ENCODE data around the gene PCIF1. TPM values are rescaled to one million over a fixed set of nuclear protein-coding genes. Genes with fewer than 3 reads are reported as not detected.

PCIF1 gene
- total RNA-seq, result 95.3 TPM
- 10 to 100 TPM; 82.0 to 93.6 (median 91.8) TPM for polyA plus RNA-seq

DNA sequence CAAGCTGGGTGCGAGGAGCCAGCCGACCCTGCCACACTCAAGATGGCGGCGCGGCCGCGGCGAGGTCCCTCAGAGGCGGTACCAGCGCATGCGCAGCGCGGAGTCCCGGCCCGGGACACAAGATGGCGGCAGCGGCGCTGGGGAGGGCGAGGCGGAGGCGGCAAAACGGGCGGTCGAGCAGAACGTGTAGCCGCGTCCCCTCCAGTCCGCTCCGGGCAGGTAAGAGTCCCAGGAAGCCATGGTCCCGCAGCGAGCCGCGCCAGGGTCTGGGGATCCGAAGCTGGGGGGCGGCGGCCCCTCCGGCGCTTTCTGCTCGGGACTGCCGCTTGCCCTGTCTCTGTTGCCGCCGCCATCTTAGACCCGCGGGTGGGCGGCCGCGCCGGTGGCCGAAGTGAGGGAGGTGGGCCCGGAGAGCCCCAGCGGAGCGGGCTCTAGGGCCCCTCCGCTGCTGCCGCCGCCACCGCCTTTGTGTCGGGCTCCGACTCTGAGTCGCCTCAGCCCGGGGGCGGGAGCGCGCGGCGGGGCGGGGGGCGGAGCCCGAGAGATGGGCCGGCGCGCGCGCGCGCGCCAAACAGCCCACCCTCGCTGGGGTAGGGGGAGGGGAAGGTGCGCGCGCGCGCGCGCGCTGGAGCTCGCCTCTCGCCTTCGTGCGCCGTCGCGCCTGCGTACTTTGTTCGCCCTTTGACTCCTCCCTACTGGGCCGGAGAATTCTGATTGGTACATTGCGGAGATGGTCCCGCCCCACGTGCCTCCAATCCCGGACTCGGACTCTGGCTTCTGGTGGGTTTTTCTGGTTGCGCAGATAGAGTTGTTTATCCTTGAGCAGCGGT lies at the start of gene PCIF1:
Gene PCIF1, plus strand, starts transcription at position 98 of the 830 bp plus-strand sequence. CDS start 4,317 bp downstream, outside the sequence.
- peak within 1 kb of the TSS; percentile 99 for H3K27ac ChIP-seq (ENCODE audit: insufficient read depth, low read length, poor library complexity, severe bottlenecking)
- Mint-ChIP-seq H3K4me1 (peaks cover 10 to 38% (median 26%) of the 10 kb centered on the region in 4 donors), H3K4me3 (peak within 1 kb of the TSS; percentile 90 to 98 (median 97)), H3K27me3 (no peaks in the 10 kb centered on the region), H3K36me3 (peaks cover 22% of the 10 kb centered on the region), H3K27ac (peak within 1 kb of the TSS; percentile 97 to 99 (median 98)), H3K9me3 (no peaks in the 10 kb centered on the region)
- H3K4me1 ChIP-seq (ENCODE audit: control insufficient read depth, insufficient read depth, low read length, poor library complexity, severe bottlenecking), result peaks cover 39% of the 10 kb centered on the region
- DNase-seq, result peak; percentile 96 to 99 (median 98)
- ATAC-seq (ENCODE audit: low read depth in 2 of 2), result peak; percentile 78 to 82
- peaks cover 26% of the 10 kb centered on the region for H3K36me3 ChIP-seq (ENCODE audit: control insufficient read depth, insufficient read depth, low read length)
- peak within 1 kb of the TSS; percentile 98 for H3K4me3 ChIP-seq (ENCODE audit: low read depth, low read length)
- H3K9me3 ChIP-seq (ENCODE audit: control insufficient read depth in 2 of 2, low read length in 2 of 2), result no peaks in the 10 kb centered on the region
- H3K27me3 ChIP-seq (ENCODE audit: control insufficient read depth, insufficient read depth, low read length), result no peaks in the 10 kb centered on the region

DNA sequence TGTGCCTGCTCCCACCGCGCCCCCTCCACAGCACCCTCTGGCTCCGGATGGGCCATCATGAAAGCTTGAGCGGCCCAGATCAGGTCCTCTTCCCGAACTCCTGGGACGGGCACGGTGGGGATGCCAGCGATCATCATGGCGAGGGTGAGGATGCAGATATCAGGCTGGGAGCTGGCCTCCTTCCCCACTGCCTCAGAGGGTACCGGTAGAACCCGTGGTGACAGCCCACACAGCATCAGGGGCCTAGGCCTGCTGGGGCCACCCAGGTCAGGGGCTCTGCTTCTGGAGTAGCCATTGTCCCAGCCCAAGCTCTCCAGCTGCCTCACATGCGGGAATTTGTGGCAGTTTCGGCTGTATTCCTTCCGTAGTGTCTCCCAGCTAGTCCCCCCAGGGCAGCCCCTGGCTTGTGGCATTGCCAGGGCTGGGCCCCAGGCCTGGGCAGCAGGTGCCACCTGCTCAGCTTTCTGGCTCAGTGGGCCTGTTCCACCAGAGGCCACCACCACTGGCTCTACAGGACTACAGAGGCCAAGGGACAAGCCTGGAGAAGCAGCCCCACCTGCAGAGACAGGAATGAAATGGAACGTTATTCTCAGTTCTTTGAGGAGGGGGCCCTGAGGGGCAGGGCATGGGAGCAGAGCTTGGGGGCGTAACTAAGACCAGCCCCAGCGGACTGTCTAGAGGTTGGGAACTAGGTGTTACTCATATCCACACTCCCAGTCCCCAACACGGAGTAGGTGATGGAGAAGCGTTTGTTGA lies 47.7 kb upstream of the PCIF1 start:
- H3K9me3 Mint-ChIP-seq, result no peaks in the 10 kb centered on the region
- peaks cover 18% of the 10 kb centered on the region for H3K36me3 Mint-ChIP-seq
- Histone ChIP-seq H3K4me3 (ENCODE audit: low read depth, low read length) (no peak overlapping the region), H3K9me3 (ENCODE audit: control insufficient read depth in 2 of 2, low read length in 2 of 2) (no peaks in the 10 kb centered on the region), H3K4me1 (ENCODE audit: control insufficient read depth, insufficient read depth, low read length, poor library complexity, severe bottlenecking) (peaks cover 46% of the 10 kb centered on the region), H3K36me3 (ENCODE audit: control insufficient read depth, insufficient read depth, low read length) (peaks cover 16% of the 10 kb centered on the region), H3K27me3 (ENCODE audit: control insufficient read depth, insufficient read depth, low read length) (no peaks in the 10 kb centered on the region), H3K27ac (ENCODE audit: insufficient read depth, low read length, poor library complexity, severe bottlenecking) (no peak overlapping the region)
- ATAC-seq (ENCODE audit: low read depth in 2 of 2), result no peak
- peaks cover 19 to 65% (median 26%) of the 10 kb centered on the region in 4 donors for H3K4me1 Mint-ChIP-seq
- H3K27ac Mint-ChIP-seq, result peak overlapping the region in 1 of 3 donors; percentile 77
- DNase-seq, result no peak
- peak overlapping the region in 1 of 4 donors; percentile 61 for H3K4me3 Mint-ChIP-seq
- no peaks in the 10 kb centered on the region for H3K27me3 Mint-ChIP-seq

DNA sequence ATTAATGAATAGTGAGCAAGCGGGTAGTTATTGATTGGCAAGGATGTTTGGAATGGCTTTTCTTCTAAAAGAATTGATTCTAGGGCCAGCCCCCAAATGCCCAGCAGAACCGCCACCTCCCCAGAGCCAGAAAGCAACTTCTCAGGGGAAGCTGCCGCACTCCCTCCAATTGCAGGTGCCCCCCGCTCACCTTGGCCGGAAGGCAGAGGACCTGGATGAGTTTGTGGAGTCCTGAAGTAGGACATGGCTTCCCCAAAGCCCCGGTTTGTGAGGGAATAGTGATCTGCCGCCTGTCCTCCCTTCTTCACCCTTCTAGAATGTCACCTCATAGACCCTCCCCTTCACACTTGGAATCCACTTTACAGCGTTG lies 47.2 kb upstream of the PCIF1 start, which contains the start of gene SPATA25:
Gene SPATA25, minus strand, starts transcription at position 277 of the 370 bp plus-strand sequence. Its CDS starts 32 bp downstream, at position 245.
- H3K27ac Mint-ChIP-seq, result peak within 1 kb of the TSS in 1 of 3 donors; percentile 92
- Histone ChIP-seq H3K27ac (ENCODE audit: insufficient read depth, low read length, poor library complexity, severe bottlenecking) (no peak within 1 kb of the TSS), H3K4me1 (ENCODE audit: control insufficient read depth, insufficient read depth, low read length, poor library complexity, severe bottlenecking) (peaks cover 46% of the 10 kb centered on the region), H3K9me3 (ENCODE audit: control insufficient read depth in 2 of 2, low read length in 2 of 2) (no peaks in the 10 kb centered on the region), H3K27me3 (ENCODE audit: control insufficient read depth, insufficient read depth, low read length) (no peaks in the 10 kb centered on the region), H3K36me3 (ENCODE audit: control insufficient read depth, insufficient read depth, low read length) (peaks cover 16% of the 10 kb centered on the region), H3K4me3 (ENCODE audit: low read depth, low read length) (no peak within 1 kb of the TSS)
- no peaks in the 10 kb centered on the region for H3K27me3 Mint-ChIP-seq
- H3K36me3 Mint-ChIP-seq, result peaks cover 18% of the 10 kb centered on the region
- ATAC-seq (ENCODE audit: low read depth in 2 of 2) (no peak), DNase-seq (no peak)
- peak within 1 kb of the TSS in 3 of 4 donors; percentile 3 to 61 (median 26) for H3K4me3 Mint-ChIP-seq
- no peaks in the 10 kb centered on the region for H3K9me3 Mint-ChIP-seq
- peaks cover 18 to 66% (median 24%) of the 10 kb centered on the region in 4 donors for H3K4me1 Mint-ChIP-seq

DNA sequence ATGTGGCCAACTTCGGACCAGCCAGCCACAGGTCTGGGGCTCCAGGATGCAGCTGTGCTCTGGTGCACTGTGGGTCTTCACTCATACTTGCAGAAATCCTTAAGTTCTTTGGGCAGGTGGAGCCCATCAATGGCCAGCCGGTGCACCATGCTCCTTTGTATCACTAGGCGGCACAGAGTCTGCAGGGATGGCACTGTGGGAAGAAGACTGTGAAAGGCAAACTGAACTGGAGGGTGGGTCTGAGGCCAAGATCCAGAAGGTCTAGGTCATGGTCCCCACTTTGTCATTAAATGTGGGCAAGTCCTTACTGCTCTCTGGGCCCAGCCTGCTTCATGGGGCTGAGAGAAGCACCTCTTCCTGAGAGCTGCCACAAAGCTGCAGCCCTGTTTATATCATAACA lies 45.8 kb upstream of the PCIF1 start:
- DNase-seq, result no peak
- Mint-ChIP-seq H3K27me3 (no peaks in the 10 kb centered on the region), H3K9me3 (no peaks in the 10 kb centered on the region), H3K36me3 (peaks cover 11% of the 10 kb centered on the region), H3K4me3 (peak overlapping the region in 2 of 4 donors; percentile 26 to 94), H3K27ac (no peak overlapping the region), H3K4me1 (peaks cover 19 to 66% (median 27%) of the 10 kb centered on the region in 4 donors)
- no peaks in the 10 kb centered on the region for H3K27me3 ChIP-seq (ENCODE audit: control insufficient read depth, insufficient read depth, low read length)
- H3K4me3 ChIP-seq (ENCODE audit: low read depth, low read length), result no peak overlapping the region
- peaks cover 52% of the 10 kb centered on the region for H3K4me1 ChIP-seq (ENCODE audit: control insufficient read depth, insufficient read depth, low read length, poor library complexity, severe bottlenecking)
- no peak overlapping the region for H3K27ac ChIP-seq (ENCODE audit: insufficient read depth, low read length, poor library complexity, severe bottlenecking)
- ATAC-seq (ENCODE audit: low read depth in 2 of 2), result no peak
- peaks cover 8% of the 10 kb centered on the region for H3K36me3 ChIP-seq (ENCODE audit: control insufficient read depth, insufficient read depth, low read length)
- no peaks in the 10 kb centered on the region for H3K9me3 ChIP-seq (ENCODE audit: control insufficient read depth in 2 of 2, low read length in 2 of 2)

DNA sequence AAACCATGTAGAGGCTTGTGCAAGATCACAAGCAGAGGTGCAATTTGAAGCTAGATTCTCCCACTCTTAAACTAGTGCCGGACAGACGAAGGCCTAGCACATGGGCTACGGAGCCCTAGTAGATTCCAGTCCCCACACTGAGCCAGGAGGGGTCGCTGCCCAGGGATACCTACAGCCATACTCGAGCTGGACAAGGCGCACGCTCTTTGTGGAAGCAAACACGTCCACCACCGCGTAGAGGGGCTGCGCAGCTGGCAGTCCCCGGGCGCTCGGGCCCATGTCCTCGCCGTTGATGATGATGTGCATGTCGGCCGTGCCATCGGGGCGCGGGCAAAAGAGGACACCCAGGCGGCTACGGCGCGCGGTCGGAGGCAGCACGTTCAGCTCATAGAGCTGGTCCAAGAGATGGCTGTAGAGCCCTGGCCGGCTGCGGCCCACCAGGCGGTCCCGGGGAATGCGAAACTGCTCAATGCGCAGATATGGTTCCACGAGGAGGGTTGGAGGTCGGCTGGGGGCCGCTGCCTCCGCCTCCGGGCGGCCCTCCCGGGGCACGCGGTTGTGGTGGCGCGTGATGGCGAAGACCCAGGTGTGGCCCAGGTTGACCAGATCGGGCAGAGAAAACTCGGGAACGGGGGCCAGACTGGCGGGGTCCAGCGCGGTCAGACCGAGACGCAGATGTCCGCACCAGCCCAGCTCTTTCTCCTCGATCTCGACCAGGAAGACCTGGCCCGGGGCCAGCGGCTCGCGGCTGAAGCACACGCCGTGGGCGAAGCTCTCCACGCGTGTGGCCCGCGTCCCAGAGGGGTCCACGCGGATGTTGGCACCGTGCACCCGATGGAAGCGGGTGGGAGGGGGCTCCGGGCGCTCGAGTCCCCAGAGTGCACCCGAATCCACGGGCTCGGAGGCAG lies 44.2 kb upstream of the PCIF1 start:
- Mint-ChIP-seq H3K27ac (peak overlapping the region; percentile 89 to 97 (median 95)), H3K4me3 (peak overlapping the region; percentile 93 to 94 (median 94)), H3K4me1 (peaks cover 15 to 63% (median 27%) of the 10 kb centered on the region in 4 donors), H3K27me3 (no peaks in the 10 kb centered on the region), H3K36me3 (peaks cover 14% of the 10 kb centered on the region), H3K9me3 (no peaks in the 10 kb centered on the region)
- no peaks in the 10 kb centered on the region for H3K9me3 ChIP-seq (ENCODE audit: control insufficient read depth in 2 of 2, low read length in 2 of 2)
- peak overlapping the region; percentile 50 for H3K4me3 ChIP-seq (ENCODE audit: low read depth, low read length)
- H3K27me3 ChIP-seq (ENCODE audit: control insufficient read depth, insufficient read depth, low read length), result no peaks in the 10 kb centered on the region
- ATAC-seq (ENCODE audit: low read depth in 2 of 2) (peak; percentile 37 to 38), DNase-seq (peak in 2 of 3 donors; percentile 52 to 66)
- peaks cover 11% of the 10 kb centered on the region for H3K36me3 ChIP-seq (ENCODE audit: control insufficient read depth, insufficient read depth, low read length)
- peak overlapping the region; percentile 67 for H3K27ac ChIP-seq (ENCODE audit: insufficient read depth, low read length, poor library complexity, severe bottlenecking)
- peaks cover 36% of the 10 kb centered on the region for H3K4me1 ChIP-seq (ENCODE audit: control insufficient read depth, insufficient read depth, low read length, poor library complexity, severe bottlenecking)

DNA sequence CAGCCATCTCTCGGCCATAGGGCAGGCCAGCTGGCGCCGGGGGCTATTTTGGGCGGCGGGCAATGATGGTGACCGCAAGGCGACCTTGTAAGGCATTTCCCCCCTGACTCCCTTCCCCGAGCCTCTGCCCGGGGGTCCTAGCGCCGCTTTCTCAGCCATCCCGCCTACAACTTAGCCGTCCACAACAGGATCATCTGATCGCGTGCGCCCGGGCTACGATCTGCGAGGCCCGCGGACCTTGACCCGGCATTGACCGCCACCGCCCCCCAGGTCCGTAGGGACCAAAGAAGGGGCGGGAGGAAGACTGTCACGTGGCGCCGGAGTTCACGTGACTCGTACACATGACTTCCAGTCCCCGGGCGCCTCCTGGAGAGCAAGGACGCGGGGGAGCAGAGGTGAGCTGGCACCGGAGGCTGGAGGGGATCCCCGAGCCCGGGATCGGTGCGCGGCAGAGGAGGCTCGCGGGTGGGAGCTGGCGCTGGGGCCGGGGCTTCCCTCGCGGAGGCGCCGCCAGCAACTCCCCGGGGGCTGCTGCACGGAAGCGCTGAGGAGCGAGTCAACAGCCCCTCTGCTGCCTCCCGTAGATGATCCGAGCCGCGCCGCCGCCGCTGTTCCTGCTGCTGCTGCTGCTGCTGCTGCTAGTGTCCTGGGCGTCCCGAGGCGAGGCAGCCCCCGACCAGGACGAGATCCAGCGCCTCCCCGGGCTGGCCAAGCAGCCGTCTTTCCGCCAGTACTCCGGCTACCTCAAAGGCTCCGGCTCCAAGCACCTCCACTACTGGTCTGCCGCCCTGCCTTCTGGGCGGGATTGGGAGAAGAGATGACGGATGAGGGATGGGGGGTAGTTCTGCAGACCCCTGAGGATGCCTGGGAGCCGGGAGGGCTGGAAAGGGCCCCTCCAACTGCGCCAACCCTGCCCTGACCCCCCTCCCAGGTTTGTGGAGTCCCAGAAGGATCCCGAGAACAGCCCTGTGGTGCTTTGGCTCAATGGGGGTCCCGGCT lies 43.2 kb upstream of the PCIF1 start, which contains the start of the genes CTSA and NEURL2:
Gene CTSA, plus strand, starts transcription at position 351 of the 999 bp plus-strand sequence. Its CDS starts 234 bp downstream, at position 585.
Gene NEURL2, minus strand, starts transcription at position 224 of the 999 bp plus-strand sequence. Its CDS starts 217 bp downstream, at position 7.
- no peaks in the 10 kb centered on the region for H3K9me3 ChIP-seq (ENCODE audit: control insufficient read depth in 2 of 2, low read length in 2 of 2)
- peak; percentile 80 to 89 (median 80) for DNase-seq
- peaks cover 15% of the 10 kb centered on the region for H3K36me3 ChIP-seq (ENCODE audit: control insufficient read depth, insufficient read depth, low read length)
- H3K4me3 ChIP-seq (ENCODE audit: low read depth, low read length), result peak within 1 kb of the TSS; percentile 73
- Mint-ChIP-seq H3K27me3 (no peaks in the 10 kb centered on the region), H3K9me3 (no peaks in the 10 kb centered on the region), H3K4me3 (peak within 1 kb of the TSS; percentile 93 to 94 (median 94)), H3K27ac (peak within 1 kb of the TSS; percentile 89 to 97 (median 95)), H3K36me3 (peaks cover 14% of the 10 kb centered on the region), H3K4me1 (peaks cover 15 to 59% (median 27%) of the 10 kb centered on the region in 4 donors)
- H3K27me3 ChIP-seq (ENCODE audit: control insufficient read depth, insufficient read depth, low read length), result no peaks in the 10 kb centered on the region
- H3K27ac ChIP-seq (ENCODE audit: insufficient read depth, low read length, poor library complexity, severe bottlenecking), result peak within 1 kb of the TSS; percentile 67
- peaks cover 35% of the 10 kb centered on the region for H3K4me1 ChIP-seq (ENCODE audit: control insufficient read depth, insufficient read depth, low read length, poor library complexity, severe bottlenecking)
- peak; percentile 73 to 76 for ATAC-seq (ENCODE audit: low read depth in 2 of 2)
